Tibial nerve (tissue), 4 donors: ENCODE results near the gene SCYL3.

Experiments
- EP300 ChIP-seq, 2 donors: sonication (generic); formaldehyde crosslinking; IDR thresholded peaks; one replicate each; pipeline ENCODE4 v1.6.1; 2017; ENCODE audit warnings: antibody characterized with exemption in 2 of 2, mild to moderate bottlenecking in 1 of 2
- POLR2A ChIP-seq, 2 donors: fragments of 450-650 bp; IDR thresholded peaks; one replicate each; pipeline ENCODE4 v1.6.1; 2017; ENCODE audit warnings: antibody characterized with exemption in 2 of 2, mild to moderate bottlenecking in 2 of 2, moderate library complexity in 2 of 2
- TF ChIP-seq, protein P1 (sequence below), 5 experiments: fragments of 200-600 bp in 3 of 5; fragments of 450-650 bp in 2 of 5; sonication (generic) in 3 of 5; IDR thresholded peaks; one replicate each; pipeline ENCODE4 v1.5.1; 2016 to 2019; ENCODE audit warnings: antibody characterized with exemption in 5 of 5, mild to moderate bottlenecking in 3 of 5, moderate library complexity in 2 of 5

DNA sequence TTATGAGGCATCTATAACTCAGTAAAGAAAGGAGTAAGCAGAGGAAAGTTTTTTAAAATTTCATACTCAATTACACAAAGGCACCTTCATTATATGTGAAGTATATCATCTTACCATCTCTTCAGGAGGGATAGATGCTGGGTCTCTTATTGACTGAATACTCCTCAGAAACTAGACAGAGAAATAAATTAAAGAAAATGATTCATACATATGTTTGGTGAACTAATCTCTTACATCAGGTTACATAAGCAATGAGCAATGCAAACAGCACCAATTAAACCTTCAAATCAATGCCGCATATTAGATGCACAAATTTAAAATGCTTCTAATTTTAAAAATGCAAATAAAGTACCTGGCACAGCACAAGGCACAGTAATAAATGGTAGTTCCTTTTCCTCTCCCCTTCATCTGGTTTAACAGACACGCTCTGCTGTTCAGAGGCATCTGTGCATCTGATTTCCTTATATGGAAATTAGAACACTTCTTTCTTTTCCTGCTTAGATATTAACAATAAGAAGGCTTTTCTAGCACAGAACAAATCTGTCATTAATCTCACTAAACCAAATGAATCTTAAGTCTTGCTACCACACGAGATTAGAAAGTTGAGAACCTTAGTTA is 20.0 kb downstream of the SCYL3 start:
- TF ChIP-seq, protein P1, sequence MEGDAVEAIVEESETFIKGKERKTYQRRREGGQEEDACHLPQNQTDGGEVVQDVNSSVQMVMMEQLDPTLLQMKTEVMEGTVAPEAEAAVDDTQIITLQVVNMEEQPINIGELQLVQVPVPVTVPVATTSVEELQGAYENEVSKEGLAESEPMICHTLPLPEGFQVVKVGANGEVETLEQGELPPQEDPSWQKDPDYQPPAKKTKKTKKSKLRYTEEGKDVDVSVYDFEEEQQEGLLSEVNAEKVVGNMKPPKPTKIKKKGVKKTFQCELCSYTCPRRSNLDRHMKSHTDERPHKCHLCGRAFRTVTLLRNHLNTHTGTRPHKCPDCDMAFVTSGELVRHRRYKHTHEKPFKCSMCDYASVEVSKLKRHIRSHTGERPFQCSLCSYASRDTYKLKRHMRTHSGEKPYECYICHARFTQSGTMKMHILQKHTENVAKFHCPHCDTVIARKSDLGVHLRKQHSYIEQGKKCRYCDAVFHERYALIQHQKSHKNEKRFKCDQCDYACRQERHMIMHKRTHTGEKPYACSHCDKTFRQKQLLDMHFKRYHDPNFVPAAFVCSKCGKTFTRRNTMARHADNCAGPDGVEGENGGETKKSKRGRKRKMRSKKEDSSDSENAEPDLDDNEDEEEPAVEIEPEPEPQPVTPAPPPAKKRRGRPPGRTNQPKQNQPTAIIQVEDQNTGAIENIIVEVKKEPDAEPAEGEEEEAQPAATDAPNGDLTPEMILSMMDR (IDR thresholded peaks at IDR 0.05) = no peak
- no peak for TF ChIP-seq POLR2A (IDR thresholded peaks at IDR 0.05)
- no peak for TF ChIP-seq EP300 (IDR thresholded peaks at IDR 0.05)
